ENCODE results near the gene RANBP17.

- TF ChIP-seq CEBPB (IDR thresholded peaks at IDR 0.05; ENCODE audit: low read depth, low read length) (no peak), POLR2A (IDR thresholded peaks at IDR 0.05; ENCODE audit: low read depth, low read length) (no peak), SMC3 (IDR thresholded peaks at IDR 0.05; ENCODE audit: low read depth, low read length) (no peak)
- TF ChIP-seq, protein P1, sequence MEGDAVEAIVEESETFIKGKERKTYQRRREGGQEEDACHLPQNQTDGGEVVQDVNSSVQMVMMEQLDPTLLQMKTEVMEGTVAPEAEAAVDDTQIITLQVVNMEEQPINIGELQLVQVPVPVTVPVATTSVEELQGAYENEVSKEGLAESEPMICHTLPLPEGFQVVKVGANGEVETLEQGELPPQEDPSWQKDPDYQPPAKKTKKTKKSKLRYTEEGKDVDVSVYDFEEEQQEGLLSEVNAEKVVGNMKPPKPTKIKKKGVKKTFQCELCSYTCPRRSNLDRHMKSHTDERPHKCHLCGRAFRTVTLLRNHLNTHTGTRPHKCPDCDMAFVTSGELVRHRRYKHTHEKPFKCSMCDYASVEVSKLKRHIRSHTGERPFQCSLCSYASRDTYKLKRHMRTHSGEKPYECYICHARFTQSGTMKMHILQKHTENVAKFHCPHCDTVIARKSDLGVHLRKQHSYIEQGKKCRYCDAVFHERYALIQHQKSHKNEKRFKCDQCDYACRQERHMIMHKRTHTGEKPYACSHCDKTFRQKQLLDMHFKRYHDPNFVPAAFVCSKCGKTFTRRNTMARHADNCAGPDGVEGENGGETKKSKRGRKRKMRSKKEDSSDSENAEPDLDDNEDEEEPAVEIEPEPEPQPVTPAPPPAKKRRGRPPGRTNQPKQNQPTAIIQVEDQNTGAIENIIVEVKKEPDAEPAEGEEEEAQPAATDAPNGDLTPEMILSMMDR (conservative IDR thresholded peaks at IDR 0.05; ENCODE audit: low read depth, low read length): no peak
Observed at GRCh38 chr5:170844651-170845050, 17.2 kb upstream of the RANBP17 start.

Measured in IMR-90 (cell line).